ENCODE data around the gene COL25A1.

Gene COL25A1

GRCh38 chr4:108825737-108826136 lies 476.7 kb downstream of the COL25A1 start:
- H3K9me3 ChIP-seq (ENCODE audit: severe bottlenecking) = no peaks in the 10 kb centered on the region
- no peaks in the 10 kb centered on the region for H3K36me3 ChIP-seq
- no peak for TF ChIP-seq CTCF (IDR thresholded peaks at IDR 0.05; ENCODE audit: low read depth, low read length)
- H3K27ac ChIP-seq = no peak overlapping the region
- no peaks in the 10 kb centered on the region for H3K27me3 ChIP-seq (ENCODE audit: insufficient read depth, low read depth, severe bottlenecking)
- no peak for DNase-seq
- no peak overlapping the region for H3K4me3 ChIP-seq (ENCODE audit: low read depth, low read length)

GRCh38 chr4:108821351-108821930 lies 481.0 kb downstream of the COL25A1 start:
- Histone ChIP-seq H3K27me3 (ENCODE audit: insufficient read depth, low read depth, severe bottlenecking) (no peaks in the 10 kb centered on the region), H3K9me3 (ENCODE audit: severe bottlenecking) (no peaks in the 10 kb centered on the region), H3K4me3 (ENCODE audit: low read depth, low read length) (no peak overlapping the region), H3K36me3 (no peaks in the 10 kb centered on the region), H3K27ac (no peak overlapping the region)
- TF ChIP-seq CTCF (IDR thresholded peaks at IDR 0.05; ENCODE audit: low read depth, low read length) = no peak
- no peak for DNase-seq

- no peaks in the 10 kb centered on the region for H3K9me3 ChIP-seq (ENCODE audit: severe bottlenecking)
- no peak for TF ChIP-seq CTCF (IDR thresholded peaks at IDR 0.05; ENCODE audit: low read depth, low read length)
- H3K27me3 ChIP-seq (ENCODE audit: insufficient read depth, low read depth, severe bottlenecking) = no peaks in the 10 kb centered on the region
- no peak overlapping the region for H3K4me3 ChIP-seq (ENCODE audit: low read depth, low read length)
- no peak for DNase-seq
- no peaks in the 10 kb centered on the region for H3K36me3 ChIP-seq
- H3K27ac ChIP-seq = no peak overlapping the region
Measured at GRCh38 chr4:108820492-108821350, 481.7 kb downstream of the COL25A1 start.

GRCh38 chr4:108814326-108814725 lies 488.1 kb downstream of the COL25A1 start:
- TF ChIP-seq CTCF (IDR thresholded peaks at IDR 0.05; ENCODE audit: low read depth, low read length) = no peak
- Histone ChIP-seq H3K27me3 (ENCODE audit: insufficient read depth, low read depth, severe bottlenecking) (no peaks in the 10 kb centered on the region), H3K27ac (no peak overlapping the region), H3K9me3 (ENCODE audit: severe bottlenecking) (no peaks in the 10 kb centered on the region), H3K4me3 (ENCODE audit: low read depth, low read length) (no peak overlapping the region), H3K36me3 (no peaks in the 10 kb centered on the region)
- no peak for DNase-seq

- Histone ChIP-seq H3K27ac (no peak overlapping the region), H3K27me3 (ENCODE audit: insufficient read depth, low read depth, severe bottlenecking) (no peaks in the 10 kb centered on the region), H3K36me3 (no peaks in the 10 kb centered on the region), H3K4me3 (ENCODE audit: low read depth, low read length) (no peak overlapping the region), H3K9me3 (ENCODE audit: severe bottlenecking) (no peaks in the 10 kb centered on the region)
- no peak for TF ChIP-seq CTCF (IDR thresholded peaks at IDR 0.05; ENCODE audit: low read depth, low read length)
- no peak for DNase-seq
Measured at GRCh38 chr4:108813261-108813660, 489.2 kb downstream of the COL25A1 start.

Measured in WERI-Rb-1 (cell line).